Measurements from ENCODE around the gene PPFIA1.

- TF ChIP-seq POLR2A (IDR thresholded peaks at IDR 0.05; ENCODE audit: insufficient read depth in 1 of 2, low read depth in 2 of 2, low read length in 2 of 2) (no peak), CTCF (CRISPR knock-in tag; IDR thresholded peaks at IDR 0.05) (no peak), KLF9 (CRISPR knock-in tag; IDR thresholded peaks at IDR 0.05; ENCODE audit: low read depth) (no peak), ZNF264 (CRISPR knock-in tag; IDR thresholded peaks at IDR 0.05) (no peak), RBAK (CRISPR knock-in tag; IDR thresholded peaks at IDR 0.05) (no peak), ZNF543 (CRISPR knock-in tag; IDR thresholded peaks at IDR 0.05) (no peak), ZNF609 (CRISPR knock-in tag; IDR thresholded peaks at IDR 0.05; ENCODE audit: borderline replicate concordance) (no peak), MAX (IDR thresholded peaks at IDR 0.05) (no peak), MXI1 (IDR thresholded peaks at IDR 0.05; ENCODE audit: borderline replicate concordance, low read depth, low read length) (no peak)
Observed at GRCh38 chr11:70244698-70245097, 25.8 kb upstream of the PPFIA1 start.

All from HepG2 (cell line).